Measurements from ENCODE around the gene ZNF429. TPM values are rescaled to one million over a fixed set of nuclear protein-coding genes. Genes with fewer than 3 reads are reported as not detected.

The ZNF429 gene
- 5.5 and 7.5 TPM in 2 replicates for total RNA-seq (ENCODE audit: low replicate concordance)

GRCh38 chr19:21505459-21506451, at the start of gene ZNF429:
TSS of gene ZNF429 (plus strand) at chr19:21505602. CDS start at chr19:21505772, 170 bp downstream.
- peak within 1 kb of the TSS; percentile 92 for H3K4me3 ChIP-seq (ENCODE audit: low read depth, low read length)
- DNase-seq (ENCODE audit: low read depth): peak; percentile 90
- TF ChIP-seq CTCF (IDR thresholded peaks at IDR 0.05; ENCODE audit: insufficient read depth, low read length): no peak

GRCh38 chr19:21460686-21461085, 44.7 kb upstream of the ZNF429 start:
- TF ChIP-seq CTCF (IDR thresholded peaks at IDR 0.05; ENCODE audit: insufficient read depth, low read length): no peak
- no peak for DNase-seq (ENCODE audit: low read depth)

GRCh38 chr19:21462540-21462939, 42.9 kb upstream of the ZNF429 start:
- DNase-seq (ENCODE audit: low read depth): no peak
- TF ChIP-seq CTCF (IDR thresholded peaks at IDR 0.05; ENCODE audit: insufficient read depth, low read length): no peak
- no peak overlapping the region for H3K4me3 ChIP-seq (ENCODE audit: low read depth, low read length)

More at GRCh38 chr19:21460686-21461085, 44.7 kb upstream of the ZNF429 start:
- no peak overlapping the region for H3K4me3 ChIP-seq (ENCODE audit: low read depth, low read length)

GRCh38 chr19:21463449-21464105, 41.8 kb upstream of the ZNF429 start:
- DNase-seq (ENCODE audit: low read depth): no peak
- no peak for TF ChIP-seq CTCF (IDR thresholded peaks at IDR 0.05; ENCODE audit: insufficient read depth, low read length)
- H3K4me3 ChIP-seq (ENCODE audit: low read depth, low read length): no peak overlapping the region

- no peak for TF ChIP-seq CTCF (IDR thresholded peaks at IDR 0.05; ENCODE audit: insufficient read depth, low read length)
- no peak overlapping the region for H3K4me3 ChIP-seq (ENCODE audit: low read depth, low read length)
- no peak for DNase-seq (ENCODE audit: low read depth)
These were observed 38.8 kb upstream of the ZNF429 start for GRCh38 chr19:21466627-21467026.

GRCh38 chr19:21468791-21469190, 36.6 kb upstream of the ZNF429 start:
- no peak for TF ChIP-seq CTCF (IDR thresholded peaks at IDR 0.05; ENCODE audit: insufficient read depth, low read length)
- no peak overlapping the region for H3K4me3 ChIP-seq (ENCODE audit: low read depth, low read length)
- no peak for DNase-seq (ENCODE audit: low read depth)
